ENCODE measurements around the gene ST6GALNAC4.

The ST6GALNAC4 gene

GRCh38 chr9:127946728-127947127 lies 29.9 kb upstream of the ST6GALNAC4 start:
- TF ChIP-seq, protein P1, sequence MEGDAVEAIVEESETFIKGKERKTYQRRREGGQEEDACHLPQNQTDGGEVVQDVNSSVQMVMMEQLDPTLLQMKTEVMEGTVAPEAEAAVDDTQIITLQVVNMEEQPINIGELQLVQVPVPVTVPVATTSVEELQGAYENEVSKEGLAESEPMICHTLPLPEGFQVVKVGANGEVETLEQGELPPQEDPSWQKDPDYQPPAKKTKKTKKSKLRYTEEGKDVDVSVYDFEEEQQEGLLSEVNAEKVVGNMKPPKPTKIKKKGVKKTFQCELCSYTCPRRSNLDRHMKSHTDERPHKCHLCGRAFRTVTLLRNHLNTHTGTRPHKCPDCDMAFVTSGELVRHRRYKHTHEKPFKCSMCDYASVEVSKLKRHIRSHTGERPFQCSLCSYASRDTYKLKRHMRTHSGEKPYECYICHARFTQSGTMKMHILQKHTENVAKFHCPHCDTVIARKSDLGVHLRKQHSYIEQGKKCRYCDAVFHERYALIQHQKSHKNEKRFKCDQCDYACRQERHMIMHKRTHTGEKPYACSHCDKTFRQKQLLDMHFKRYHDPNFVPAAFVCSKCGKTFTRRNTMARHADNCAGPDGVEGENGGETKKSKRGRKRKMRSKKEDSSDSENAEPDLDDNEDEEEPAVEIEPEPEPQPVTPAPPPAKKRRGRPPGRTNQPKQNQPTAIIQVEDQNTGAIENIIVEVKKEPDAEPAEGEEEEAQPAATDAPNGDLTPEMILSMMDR (IDR thresholded peaks at IDR 0.05; ENCODE audit: borderline replicate concordance, insufficient read depth, low read depth, low read length): no peak
- H3K4me3 ChIP-seq (ENCODE audit: low read depth, low read length): no peak overlapping the region

GRCh38 chr9:127945942-127946341 lies 29.1 kb upstream of the ST6GALNAC4 start:
- no peak overlapping the region for H3K4me3 ChIP-seq (ENCODE audit: low read depth, low read length)
- TF ChIP-seq, protein P1 (IDR thresholded peaks at IDR 0.05; ENCODE audit: borderline replicate concordance, insufficient read depth, low read depth, low read length): no peak

GRCh38 chr9:127945338-127945737 lies 28.5 kb upstream of the ST6GALNAC4 start:
- TF ChIP-seq, protein P1 (IDR thresholded peaks at IDR 0.05; ENCODE audit: borderline replicate concordance, insufficient read depth, low read depth, low read length): no peak
- no peak overlapping the region for H3K4me3 ChIP-seq (ENCODE audit: low read depth, low read length)

- TF ChIP-seq, protein P1 (IDR thresholded peaks at IDR 0.05; ENCODE audit: borderline replicate concordance, insufficient read depth, low read depth, low read length): no peak
- H3K4me3 ChIP-seq (ENCODE audit: low read depth, low read length): no peak overlapping the region
These were observed 27.9 kb upstream of the ST6GALNAC4 start for GRCh38 chr9:127944586-127945218.

DNA sequence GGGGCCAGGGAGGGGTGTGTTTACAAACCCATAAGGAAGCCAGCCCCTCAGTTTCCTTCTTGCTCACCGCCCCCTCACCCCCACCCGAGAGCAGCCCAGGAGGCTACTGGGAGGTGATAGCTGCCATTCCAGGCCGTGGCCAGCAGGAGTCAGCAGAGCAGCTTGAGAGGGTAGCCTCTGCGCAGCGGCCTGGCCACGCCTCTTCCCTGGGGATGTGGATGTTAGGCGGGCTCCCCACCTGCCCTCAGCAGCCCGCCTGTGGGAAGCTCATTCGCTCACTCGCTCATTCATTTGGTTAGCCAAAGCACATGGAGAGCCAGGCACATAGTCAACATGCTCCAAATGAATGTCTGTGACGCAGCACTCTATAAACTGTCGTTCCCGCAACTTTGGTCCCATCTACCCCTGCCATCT lies 26.9 kb upstream of the ST6GALNAC4 start:
- TF ChIP-seq, protein P1 (IDR thresholded peaks at IDR 0.05; ENCODE audit: borderline replicate concordance, insufficient read depth, low read depth, low read length): peak; percentile 96
- H3K4me3 ChIP-seq (ENCODE audit: low read depth, low read length): no peak overlapping the region

GRCh38 chr9:127943011-127943662 lies 26.3 kb upstream of the ST6GALNAC4 start:
- TF ChIP-seq, protein P1 (IDR thresholded peaks at IDR 0.05; ENCODE audit: borderline replicate concordance, insufficient read depth, low read depth, low read length): no peak
- H3K4me3 ChIP-seq (ENCODE audit: low read depth, low read length): no peak overlapping the region
